GM12875 (cell line): Measurements from ENCODE around the gene JARID2.

Source experiments
- H3K4me3 ChIP-seq: one replicate; pipeline ENCODE4 v1.5.1; 2011; ENCODE audit warnings: low read depth, low read length, control low read depth
- TF ChIP-seq, protein P1 (sequence below): IDR thresholded peaks from 2 replicates; pipeline ENCODE4 v1.5.1; 2011; ENCODE audit warnings: low read depth, mild to moderate bottlenecking, control low read depth, inconsistent platforms, low read length, moderate library complexity, borderline replicate concordance; ENCODE audit not compliant: insufficient read depth

The JARID2 gene

GRCh38 chr6:15510536-15511247 is 264.8 kb downstream of the JARID2 start:
- TF ChIP-seq, protein P1, sequence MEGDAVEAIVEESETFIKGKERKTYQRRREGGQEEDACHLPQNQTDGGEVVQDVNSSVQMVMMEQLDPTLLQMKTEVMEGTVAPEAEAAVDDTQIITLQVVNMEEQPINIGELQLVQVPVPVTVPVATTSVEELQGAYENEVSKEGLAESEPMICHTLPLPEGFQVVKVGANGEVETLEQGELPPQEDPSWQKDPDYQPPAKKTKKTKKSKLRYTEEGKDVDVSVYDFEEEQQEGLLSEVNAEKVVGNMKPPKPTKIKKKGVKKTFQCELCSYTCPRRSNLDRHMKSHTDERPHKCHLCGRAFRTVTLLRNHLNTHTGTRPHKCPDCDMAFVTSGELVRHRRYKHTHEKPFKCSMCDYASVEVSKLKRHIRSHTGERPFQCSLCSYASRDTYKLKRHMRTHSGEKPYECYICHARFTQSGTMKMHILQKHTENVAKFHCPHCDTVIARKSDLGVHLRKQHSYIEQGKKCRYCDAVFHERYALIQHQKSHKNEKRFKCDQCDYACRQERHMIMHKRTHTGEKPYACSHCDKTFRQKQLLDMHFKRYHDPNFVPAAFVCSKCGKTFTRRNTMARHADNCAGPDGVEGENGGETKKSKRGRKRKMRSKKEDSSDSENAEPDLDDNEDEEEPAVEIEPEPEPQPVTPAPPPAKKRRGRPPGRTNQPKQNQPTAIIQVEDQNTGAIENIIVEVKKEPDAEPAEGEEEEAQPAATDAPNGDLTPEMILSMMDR, result no peak

GRCh38 chr6:15511248-15512125 is 265.6 kb downstream of the JARID2 start:
- TF ChIP-seq, protein P1, result no peak
- no peak overlapping the region for H3K4me3 ChIP-seq

More at GRCh38 chr6:15510536-15511247, 264.8 kb downstream of the JARID2 start:
- no peak overlapping the region for H3K4me3 ChIP-seq

- no peak overlapping the region for H3K4me3 ChIP-seq
- TF ChIP-seq, protein P1, result no peak
Measured at GRCh38 chr6:15512126-15512525, 266.3 kb downstream of the JARID2 start.

DNA sequence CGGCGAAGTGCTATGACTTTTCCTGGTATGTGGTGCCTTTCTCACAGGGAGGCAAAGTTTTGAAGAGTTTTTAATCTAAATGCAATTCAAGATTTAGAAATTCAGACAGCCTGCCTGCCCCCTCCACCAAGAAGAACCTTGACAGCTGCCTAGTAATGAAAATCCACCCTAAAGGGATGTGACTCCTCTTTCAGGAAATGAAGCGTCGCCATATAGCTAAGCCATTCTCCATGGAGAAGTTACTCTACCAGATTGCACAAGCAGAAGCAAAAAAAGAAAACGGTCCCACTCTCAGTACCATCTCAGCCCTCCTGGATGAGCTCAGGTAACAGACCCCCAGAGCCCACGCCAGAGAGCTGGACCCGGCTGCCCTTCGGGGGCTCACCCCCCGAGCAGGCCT is 266.9 kb downstream of the JARID2 start:
- TF ChIP-seq, protein P1, result no peak
- no peak overlapping the region for H3K4me3 ChIP-seq

- TF ChIP-seq, protein P1, result no peak
- H3K4me3 ChIP-seq, result no peak overlapping the region
Measured at GRCh38 chr6:15513131-15513771, 267.4 kb downstream of the JARID2 start.

DNA sequence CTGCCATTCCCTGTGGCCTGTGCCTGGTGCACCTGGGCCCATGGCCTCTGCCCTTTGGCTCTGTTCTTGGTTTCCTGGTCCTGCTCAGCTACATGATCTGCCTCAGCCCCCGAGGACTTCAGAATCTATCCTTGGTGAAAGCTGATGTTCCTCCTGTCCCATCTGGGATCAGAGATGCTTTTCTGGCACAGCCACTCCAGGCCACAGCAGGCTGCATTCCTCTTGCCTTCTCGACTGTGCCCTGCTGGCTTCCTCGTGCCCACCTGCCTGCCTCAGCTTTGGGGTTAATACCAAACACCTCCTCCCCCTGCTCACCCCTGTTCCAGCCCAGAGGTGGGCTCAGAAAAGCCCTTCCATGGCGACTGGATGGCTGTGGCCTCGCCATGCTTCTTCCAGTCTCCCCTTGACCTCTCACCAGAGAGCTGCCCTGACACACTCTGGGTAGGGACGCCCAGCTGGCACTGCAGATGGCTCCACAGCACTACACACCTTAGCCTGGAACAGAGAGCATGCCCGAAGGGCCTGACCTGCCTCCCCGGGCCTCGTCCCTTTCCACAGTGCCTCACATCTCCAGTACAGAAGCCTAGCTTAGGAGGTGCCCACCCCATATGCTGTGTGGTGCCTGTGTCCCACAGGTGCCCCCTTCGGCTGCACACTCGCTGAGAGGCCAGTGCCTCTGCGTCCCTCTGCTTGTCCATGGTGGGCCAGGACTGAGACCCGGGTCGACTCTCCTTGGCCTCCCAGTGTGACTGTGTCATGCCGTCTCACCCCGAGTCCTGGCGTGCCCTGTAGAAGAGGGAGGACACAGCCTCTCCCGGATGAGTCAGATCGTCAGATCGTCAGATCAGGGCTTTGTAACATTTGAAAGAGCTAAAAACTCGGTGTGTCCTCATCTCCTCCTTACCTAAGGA is 268.2 kb downstream of the JARID2 start:
- H3K4me3 ChIP-seq, result no peak overlapping the region
- TF ChIP-seq, protein P1, result no peak
